Lung (tissue), 12 donors: ENCODE measurements around the gene RPL18. TPM values are rescaled to one million over a fixed set of nuclear protein-coding genes. Genes with fewer than 3 reads are reported as not detected.
A peak's percentile ranks its signal among the peaks of the same experiment; 100 is the strongest.

Source experiments
- ATAC-seq: fragments of 200-7000 bp; cut with Tn5 transposase; one replicate; pipeline ENCODE4 v1.9.1; 2020; ENCODE audit warnings: moderate number of reproducible peaks; ENCODE audit not compliant: insufficient read depth, low FRiP score
- DNase-seq, 3 donors: peaks; one replicate each; pipeline ENCODE4 v3.0.0-alpha.2; 2013 to 2017
- H3K27ac ChIP-seq, 2 donors: one replicate each; pipeline ENCODE4 v1.5.1; 2013; ENCODE audit warnings: mild to moderate bottlenecking in 2 of 2, moderate library complexity in 2 of 2, control low read depth in 1 of 2, inconsistent platforms in 1 of 2, low read depth in 1 of 2, low read length in 1 of 2
- H3K27me3 ChIP-seq, 3 donors: one replicate each; pipeline ENCODE4 v1.5.1; 2013; ENCODE audit warnings: low read length in 2 of 3; ENCODE audit not compliant: control insufficient read depth in 3 of 3, insufficient read depth in 3 of 3
- H3K36me3 ChIP-seq, 4 donors: one replicate each; pipeline ENCODE4 v1.5.1; 2013; ENCODE audit warnings: low read length in 4 of 4, mild to moderate bottlenecking in 1 of 4, moderate library complexity in 1 of 4; ENCODE audit not compliant: control insufficient read depth in 4 of 4, insufficient read depth in 4 of 4
- H3K4me1 ChIP-seq, 5 donors: one replicate each; pipeline ENCODE4 v1.5.1; 2013; ENCODE audit warnings: low read length in 5 of 5, mild to moderate bottlenecking in 2 of 5, moderate library complexity in 1 of 5; ENCODE audit not compliant: control insufficient read depth in 5 of 5, insufficient read depth in 5 of 5
- H3K4me3 ChIP-seq: one replicate; pipeline ENCODE4 v1.5.1; 2013; ENCODE audit warnings: mild to moderate bottlenecking, control low read depth, moderate library complexity
- H3K9ac ChIP-seq, 2 donors: one replicate each; pipeline ENCODE4 v1.5.1; 2013; ENCODE audit warnings: low read length in 2 of 2, control low read depth in 1 of 2; ENCODE audit not compliant: insufficient read depth in 1 of 2
- H3K9me3 ChIP-seq, 4 donors: one replicate each; pipeline ENCODE4 v1.5.1; 2013; ENCODE audit warnings: low read length in 3 of 4, mild to moderate bottlenecking in 1 of 4, moderate library complexity in 1 of 4; ENCODE audit not compliant: control insufficient read depth in 4 of 4, insufficient read depth in 3 of 4
- WGBS, 2 donors: extraction: QIAGEN DNeasy Blood & Tissue Kit; methylation state at CpG; one replicate each; pipeline ENCODE4 v1.1.7; 2013; 5-methylcytosine and 5-hydroxymethylcytosine counted together
- polyA plus RNA-seq, 2 donors: library from polyadenylated mRNA; stranded (reverse); fragments of 200-250 nt; gene quantifications; one replicate each; pipeline ENCODE4 v1.2.1, GENCODE V29; 2013
- total RNA-seq, 2 donors: library from RNA; depleted of rRNA in 1 of 2; stranded (reverse); fragments of >200 nt in 1 of 2; gene quantifications; one replicate each; pipeline ENCODE4 v1.2.1, GENCODE V29; 2014 to 2021
- TF ChIP-seq, protein P1 (sequence below): IDR thresholded peaks from 2 replicates; pipeline ENCODE4 v1.5.1; 2012; ENCODE audit warnings: mild to moderate bottlenecking; ENCODE audit errors: control extremely low read depth, extremely low read depth
- donor health status: control.
- donor health status: control.
- donor health status: Bipolar disorder and iron deficiency.
- donor health status: healthy.
- donor health status: DM: yes; HTN: yes; CAD: no.

The RPL18 gene
- total and polyA plus RNA-seq, 4 donors, result 1,019 to 3,542 (median 1,407) TPM

DNA sequence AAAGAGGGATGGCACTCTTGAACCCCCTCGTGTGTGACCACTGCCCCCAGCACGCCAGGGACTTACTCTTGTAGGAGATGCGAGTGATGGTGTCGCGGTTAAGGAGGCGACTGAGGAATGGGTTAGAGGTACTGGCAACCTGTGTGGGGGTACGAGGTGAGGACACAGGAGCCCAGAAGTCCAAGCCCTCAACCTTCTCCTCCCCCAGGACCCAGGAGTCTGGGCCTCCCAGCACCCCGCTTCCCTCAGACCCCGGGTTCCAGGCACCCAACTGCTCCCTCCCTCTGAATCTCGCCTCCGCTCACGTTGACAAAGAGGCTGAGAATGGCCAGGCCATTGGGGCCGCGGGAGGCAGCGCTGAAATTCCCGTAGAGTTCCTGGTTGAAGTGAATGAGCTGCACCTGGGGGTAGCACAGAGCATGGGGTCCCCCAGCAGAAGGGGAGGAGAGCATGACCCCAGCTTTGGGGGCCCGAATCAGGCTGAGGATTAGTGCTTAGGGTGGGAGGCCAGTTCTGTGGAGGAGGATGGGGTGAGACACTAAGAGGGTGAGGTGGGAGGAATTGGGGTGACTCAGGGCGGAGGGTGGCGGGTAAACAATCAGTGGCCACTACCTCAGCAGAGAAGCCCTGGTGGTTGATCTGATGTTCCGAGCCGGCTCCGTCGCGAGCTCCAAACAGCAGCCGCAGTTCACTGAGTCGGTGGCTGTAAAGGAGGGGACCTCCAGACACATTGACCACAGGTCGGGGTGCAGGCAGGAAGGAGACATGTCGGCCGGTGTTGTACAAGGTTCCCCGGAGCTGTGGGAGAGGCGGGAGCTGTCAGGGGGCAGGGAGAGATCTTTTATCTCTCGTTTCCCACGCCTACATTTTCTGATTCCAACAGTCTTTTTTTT is 20.8 kb upstream of the RPL18 start:
- no peak for DNase-seq
- 73 to 81% methylated on average over 33 of the region's 33 CpGs for WGBS, 2 donors

DNA sequence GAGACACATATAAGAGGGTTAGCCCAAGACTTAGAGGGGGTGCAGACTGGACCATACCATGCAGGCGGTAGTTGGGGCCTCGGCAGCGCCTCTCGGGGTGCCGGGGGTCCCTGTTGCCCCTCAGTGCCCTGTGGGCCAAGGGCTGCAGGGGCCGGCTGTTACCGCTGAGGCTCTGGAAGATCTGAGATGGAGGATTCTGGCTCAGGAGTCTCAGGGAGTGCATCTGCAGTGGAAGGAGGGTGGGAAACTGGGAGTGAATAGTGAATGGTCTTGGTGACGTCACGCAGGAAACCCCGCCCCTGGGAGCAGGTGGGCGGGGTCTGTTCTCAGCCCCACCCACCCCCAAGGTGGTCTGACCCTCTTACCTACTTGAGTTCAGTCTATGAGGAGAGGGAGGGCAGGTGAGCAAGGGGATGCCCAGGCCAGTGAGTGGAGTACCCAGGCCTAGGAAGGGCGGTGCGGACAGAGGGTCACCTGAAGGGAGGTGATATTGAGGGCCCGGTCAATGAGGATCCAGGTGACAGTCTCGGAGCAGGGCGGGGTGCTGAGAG is 19.9 kb upstream of the RPL18 start:
- H3K27ac ChIP-seq, result peak overlapping the region in 1 of 2 donors; percentile 93
- peaks cover 0 to 9% (median 0%) of the 10 kb centered on the region in 3 donors for H3K27me3 ChIP-seq
- no peak overlapping the region for H3K9ac ChIP-seq
- DNase-seq, result no peak
- TF ChIP-seq, protein P1, sequence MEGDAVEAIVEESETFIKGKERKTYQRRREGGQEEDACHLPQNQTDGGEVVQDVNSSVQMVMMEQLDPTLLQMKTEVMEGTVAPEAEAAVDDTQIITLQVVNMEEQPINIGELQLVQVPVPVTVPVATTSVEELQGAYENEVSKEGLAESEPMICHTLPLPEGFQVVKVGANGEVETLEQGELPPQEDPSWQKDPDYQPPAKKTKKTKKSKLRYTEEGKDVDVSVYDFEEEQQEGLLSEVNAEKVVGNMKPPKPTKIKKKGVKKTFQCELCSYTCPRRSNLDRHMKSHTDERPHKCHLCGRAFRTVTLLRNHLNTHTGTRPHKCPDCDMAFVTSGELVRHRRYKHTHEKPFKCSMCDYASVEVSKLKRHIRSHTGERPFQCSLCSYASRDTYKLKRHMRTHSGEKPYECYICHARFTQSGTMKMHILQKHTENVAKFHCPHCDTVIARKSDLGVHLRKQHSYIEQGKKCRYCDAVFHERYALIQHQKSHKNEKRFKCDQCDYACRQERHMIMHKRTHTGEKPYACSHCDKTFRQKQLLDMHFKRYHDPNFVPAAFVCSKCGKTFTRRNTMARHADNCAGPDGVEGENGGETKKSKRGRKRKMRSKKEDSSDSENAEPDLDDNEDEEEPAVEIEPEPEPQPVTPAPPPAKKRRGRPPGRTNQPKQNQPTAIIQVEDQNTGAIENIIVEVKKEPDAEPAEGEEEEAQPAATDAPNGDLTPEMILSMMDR, result no peak
- WGBS, 2 donors, result 80 to 83% methylated on average over 16 of the region's 16 CpGs
- H3K4me1 ChIP-seq, result peaks cover 0 to 32% (median 9%) of the 10 kb centered on the region in 5 donors
- no peak overlapping the region for H3K4me3 ChIP-seq
- ATAC-seq, result no peak
- no peaks in the 10 kb centered on the region for H3K36me3 ChIP-seq
- no peaks in the 10 kb centered on the region for H3K9me3 ChIP-seq

More for the DNA sequence above, 20.8 kb upstream of the RPL18 start:
- peaks cover 0 to 30% (median 7%) of the 10 kb centered on the region in 5 donors for H3K4me1 ChIP-seq
- no peak for ATAC-seq
- H3K27me3 ChIP-seq, result peaks cover 0 to 9% (median 0%) of the 10 kb centered on the region in 3 donors
- no peak overlapping the region for H3K27ac ChIP-seq
- no peaks in the 10 kb centered on the region for H3K36me3 ChIP-seq
- H3K9me3 ChIP-seq, result no peaks in the 10 kb centered on the region
- H3K9ac ChIP-seq, result no peak overlapping the region
- H3K4me3 ChIP-seq, result no peak overlapping the region
- TF ChIP-seq, protein P1, result no peak

DNA sequence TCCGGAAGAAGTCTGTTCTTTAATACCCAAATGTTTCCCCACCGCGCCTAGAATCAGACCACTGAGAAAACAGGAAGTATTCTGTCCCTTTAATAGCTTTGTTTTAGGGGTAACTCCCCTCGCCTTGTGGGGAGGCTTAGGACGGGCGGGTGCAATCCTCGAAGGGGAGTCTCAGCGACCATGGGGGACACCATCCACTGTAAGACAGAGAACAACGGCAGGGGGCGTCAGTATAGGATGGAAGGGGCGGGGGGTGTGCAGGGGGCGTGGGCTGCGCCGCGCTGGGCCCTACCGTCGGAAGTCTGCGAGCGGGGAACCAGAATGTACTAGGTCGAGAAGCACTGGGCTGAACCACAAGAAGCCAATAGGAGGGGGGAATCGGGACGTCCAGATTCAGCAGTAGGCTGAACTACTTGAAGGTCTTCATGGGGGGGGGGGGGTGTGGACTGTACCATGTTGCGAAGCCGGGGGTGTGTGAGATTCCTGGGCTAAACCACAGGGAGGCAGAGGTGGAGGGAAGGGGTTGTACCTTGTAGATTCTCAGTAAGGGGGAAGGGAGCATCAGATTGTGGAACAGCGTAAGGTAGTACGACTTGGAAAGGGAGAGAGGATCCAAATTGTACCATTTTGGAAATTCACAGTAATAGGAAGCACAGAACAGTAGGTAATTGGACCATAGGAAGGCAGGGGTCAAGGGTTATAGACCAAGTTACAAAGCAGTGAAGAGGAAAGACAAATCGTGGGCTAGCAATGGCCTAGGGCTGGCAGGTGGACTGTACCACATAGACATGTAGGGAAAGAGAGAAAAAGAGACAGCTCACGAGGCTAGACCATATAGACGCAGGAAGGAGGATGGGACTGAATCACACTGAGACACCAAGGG is 19.2 kb upstream of the RPL18 start:
- H3K4me3 ChIP-seq, result peak overlapping the region; percentile 32
- H3K27ac ChIP-seq, result peak overlapping the region; percentile 93 to 96
- peak overlapping the region; percentile 44 to 93 for H3K9ac ChIP-seq
- H3K36me3 ChIP-seq, result no peaks in the 10 kb centered on the region
- H3K27me3 ChIP-seq, result peaks cover 0 to 9% (median 0%) of the 10 kb centered on the region in 3 donors
- peaks cover 0 to 34% (median 14%) of the 10 kb centered on the region in 5 donors for H3K4me1 ChIP-seq
- WGBS, 2 donors, result 5 to 7% methylated on average over 28 to 29 of the region's 29 CpGs
- TF ChIP-seq, protein P1, result no peak
- ATAC-seq, result peak; percentile 43
- H3K9me3 ChIP-seq, result no peaks in the 10 kb centered on the region
- DNase-seq, result peak; percentile 93 to 97 (median 94)
